ENCODE measurements around the gene NOC2L.

NOC2L gene

DNA sequence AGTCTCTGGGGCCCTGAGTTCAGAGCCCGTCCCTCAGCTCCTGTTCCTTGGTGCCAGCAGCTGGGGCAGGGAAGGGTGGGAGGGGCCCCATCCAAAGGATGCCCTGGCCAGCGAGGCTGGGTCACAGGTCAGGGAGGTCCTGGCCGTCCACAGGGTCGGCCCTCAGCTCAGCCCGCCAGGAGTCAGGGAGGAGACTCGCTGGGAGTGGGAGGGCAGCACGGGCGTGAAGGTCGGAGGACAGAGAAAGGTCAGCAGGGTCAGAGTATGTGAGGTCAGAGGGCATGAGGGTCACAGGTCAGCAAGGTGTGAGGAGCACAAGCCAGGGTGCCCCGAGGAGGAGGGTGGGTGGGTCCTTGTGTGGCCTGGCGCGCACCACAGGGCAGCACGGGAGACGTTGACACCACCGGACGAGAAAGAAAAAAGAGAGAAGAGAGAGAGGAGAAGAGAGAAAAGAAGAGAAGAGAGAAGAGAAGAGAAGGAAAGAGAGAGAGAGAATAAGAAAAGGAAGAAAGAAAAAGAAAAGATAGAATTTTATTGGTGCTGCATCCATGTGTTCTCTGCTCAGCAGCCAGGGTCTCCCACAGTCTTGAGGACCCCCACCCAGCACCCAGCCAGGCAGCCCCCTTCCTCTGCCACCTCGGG is 15.8 kb upstream of the NOC2L start:
- DNase-seq (ENCODE audit: low read depth, low spot score), result no peak

DNA sequence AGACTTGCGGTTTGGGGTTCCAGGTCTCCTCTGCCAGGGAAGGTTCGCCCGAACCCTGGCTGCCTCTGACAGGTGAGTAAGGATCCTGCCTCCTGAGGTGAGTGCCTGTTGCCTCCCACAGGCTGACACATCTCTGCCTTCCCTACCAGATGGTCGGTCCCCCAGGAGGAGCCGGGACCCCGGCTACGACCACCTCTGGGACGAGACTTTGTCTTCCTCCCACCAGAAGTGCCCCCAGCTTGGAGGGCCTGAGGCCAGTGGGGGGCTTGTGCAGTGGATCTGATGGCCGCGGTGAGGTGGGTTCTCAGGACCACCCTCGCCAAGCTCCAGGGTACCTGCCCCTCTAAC is 15.2 kb upstream of the NOC2L start:
- no peak for DNase-seq (ENCODE audit: low read depth, low spot score)

DNA sequence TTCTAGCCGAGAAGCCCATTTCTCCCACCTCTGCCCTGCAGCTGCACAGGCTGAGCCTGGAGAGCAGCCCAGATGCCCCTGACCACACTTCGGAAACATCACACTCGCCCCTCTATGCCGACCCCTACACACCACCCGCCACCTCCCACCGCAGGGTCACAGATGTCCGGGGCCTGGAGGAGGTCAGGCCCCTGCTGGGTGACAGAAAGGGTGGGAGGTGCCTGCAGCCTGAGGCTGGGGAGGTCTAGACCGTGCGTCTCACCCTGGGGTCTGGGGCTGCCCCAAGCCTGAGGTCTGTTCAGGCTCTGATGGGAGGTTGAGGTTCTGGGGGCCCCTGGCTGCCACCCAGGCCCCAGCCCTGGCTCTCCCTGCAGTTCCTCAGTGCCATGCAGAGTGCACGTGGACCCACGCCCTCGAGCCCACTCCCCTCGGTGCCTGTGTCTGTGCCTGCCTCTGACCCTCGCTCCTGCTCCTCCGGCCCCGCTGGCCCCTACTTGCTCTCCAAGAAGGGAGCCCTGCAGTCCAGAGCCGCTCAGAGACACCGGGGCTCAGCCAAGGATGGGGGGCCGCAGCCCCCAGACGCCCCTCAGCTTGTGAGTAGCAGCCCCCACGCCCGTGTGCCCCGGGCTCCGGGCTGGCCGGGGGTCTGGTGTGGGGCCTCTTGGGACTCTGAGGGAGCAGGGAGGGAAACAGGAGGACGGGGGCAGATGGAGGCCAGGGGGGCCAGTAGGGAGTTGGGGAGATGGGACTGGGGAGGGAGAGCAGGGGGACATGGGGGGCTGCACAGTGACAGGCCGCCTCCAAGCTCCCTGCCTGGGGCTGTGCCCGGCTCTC is 14.6 kb upstream of the NOC2L start:
- no peak for DNase-seq (ENCODE audit: low read depth, low spot score)

DNA sequence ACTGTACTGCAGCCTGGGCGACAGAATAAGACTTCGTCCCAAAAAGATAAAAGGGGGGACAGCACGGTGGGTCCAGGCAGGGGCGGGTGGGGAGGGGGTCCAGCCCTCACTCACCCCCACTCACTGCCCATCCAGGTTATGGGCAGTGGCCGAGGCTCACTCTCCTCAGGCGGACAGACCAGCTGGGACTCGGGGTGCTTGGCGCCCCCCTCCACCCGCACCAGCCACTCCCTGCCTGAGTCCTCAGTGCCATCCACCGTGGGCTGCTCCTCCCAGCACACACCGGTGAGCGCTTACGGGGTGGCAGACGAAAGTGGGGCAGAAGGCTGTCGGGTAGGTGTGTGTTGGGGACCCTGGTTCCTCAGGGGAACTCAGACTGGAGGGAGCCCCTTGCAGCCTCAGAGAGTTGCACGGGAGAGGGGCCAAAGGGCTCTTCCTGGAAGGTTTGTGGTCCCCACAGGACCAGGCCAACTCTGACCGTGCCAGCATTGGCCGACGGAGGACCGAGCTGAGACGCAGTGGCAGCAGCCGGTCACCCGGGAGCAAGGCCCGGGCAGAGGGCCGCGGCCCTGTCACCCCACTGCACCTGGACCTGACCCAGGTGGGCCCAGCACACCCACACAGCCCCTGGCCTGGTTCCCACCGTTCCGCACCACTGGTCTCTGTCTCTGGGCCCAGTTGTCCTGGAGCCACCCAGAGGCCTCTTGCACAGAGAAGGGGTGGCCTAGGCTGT is 13.8 kb upstream of the NOC2L start:
- DNase-seq (ENCODE audit: low read depth, low spot score), result no peak

DNA sequence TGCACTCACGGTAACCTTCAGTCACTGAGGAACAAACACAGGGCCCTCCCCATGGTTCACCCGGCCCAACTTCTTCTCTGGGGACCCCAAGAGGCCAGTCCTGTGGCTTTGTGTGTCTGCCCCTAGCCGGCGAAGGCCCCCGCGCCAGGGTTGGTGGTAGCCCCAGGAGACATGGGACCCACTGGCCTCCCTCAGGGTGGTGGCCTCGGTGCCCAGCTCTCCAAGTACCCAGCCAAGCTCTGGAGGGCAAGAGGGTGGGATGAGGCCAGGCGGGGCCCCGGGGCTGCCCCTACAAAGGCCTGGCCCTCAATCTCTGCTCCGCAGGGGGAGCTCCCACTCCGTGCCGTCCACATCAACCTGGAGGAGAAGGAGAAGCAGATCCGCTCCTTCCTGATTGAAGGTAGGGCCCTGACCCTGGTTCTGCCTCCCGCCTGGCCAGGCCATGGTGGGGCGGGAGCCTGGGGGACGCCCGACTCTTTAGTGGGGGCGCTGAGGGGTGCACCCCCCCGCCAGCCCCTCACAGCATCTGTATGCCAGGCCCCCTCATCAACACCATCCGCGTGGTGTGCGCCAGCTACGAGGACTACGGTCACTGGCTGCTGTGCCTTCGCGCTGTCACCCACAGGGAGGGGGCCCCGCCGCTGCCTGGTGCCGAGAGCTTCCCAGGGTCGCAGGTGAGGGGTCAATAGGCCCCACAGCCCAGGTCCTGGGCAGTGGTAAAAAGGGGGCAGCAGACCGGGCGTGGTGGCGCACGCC is 12.9 kb upstream of the NOC2L start:
- no peak for DNase-seq (ENCODE audit: low read depth, low spot score)

DNA sequence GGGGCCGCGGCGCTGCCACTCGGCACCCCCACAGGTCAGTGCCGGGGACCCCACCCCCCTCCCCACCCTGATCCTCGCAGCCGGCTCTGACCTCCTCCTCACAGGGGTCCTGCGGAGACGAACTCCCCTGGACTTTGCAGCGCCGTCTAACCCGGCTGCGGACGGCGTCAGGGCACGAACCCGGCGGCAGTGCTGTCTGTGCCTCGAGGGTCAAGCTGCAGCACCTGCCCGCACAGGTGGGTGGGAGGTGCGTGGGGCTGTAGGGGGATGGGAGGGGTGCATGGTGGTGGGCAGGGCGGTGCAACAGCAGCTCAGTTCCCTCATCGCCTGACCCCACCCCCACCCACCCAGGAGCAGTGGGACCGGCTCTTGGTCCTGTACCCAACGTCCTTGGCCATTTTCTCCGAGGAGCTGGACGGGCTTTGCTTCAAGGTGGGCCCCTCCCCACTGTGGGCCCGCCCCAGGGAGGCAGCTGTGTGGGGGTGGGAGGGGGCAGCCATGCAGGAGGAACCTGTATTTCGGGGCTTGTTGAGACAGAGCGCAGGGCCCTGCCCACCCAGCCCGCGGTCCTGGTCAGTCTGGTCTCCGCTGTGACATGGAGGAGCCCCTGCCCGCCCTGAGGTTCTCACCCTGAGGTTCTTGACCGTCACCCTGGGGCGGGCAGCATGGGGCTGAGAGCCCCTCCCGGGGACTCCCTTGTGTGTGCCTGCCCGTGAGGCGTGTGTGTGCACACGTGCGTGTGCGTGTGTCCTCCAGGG is 12.1 kb upstream of the NOC2L start:
- no peak for DNase-seq (ENCODE audit: low read depth, low spot score)

DNA sequence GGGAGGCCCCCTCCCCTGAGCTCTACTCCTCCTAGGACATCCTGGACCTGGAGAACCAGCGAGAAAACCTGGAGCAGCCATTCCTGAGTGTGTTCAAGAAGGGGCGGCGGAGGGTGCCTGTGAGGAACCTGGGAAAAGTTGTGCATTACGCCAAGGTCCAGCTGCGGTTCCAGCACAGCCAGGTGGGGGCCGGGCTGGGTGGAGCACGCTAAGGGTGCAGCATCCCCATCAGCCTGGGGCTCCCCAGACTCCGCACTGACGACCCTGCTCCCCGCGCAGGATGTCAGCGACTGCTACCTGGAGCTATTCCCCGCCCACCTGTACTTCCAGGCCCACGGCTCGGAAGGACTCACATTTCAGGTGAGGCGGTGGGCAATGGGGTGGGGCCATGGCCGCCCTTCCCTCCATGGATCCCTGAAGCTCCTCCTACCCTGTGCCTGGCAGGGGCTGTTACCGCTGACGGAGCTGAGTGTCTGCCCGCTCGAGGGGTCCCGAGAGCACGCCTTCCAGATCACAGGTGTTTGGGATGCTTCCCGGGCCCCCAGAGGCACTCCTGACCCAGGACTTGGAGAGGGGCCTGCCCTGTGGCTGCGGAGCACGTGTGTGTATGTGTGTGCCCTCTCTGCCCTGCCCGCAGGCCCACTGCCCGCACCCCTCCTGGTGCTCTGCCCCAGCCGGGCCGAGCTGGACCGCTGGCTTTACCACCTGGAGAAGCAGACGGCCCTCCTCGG is 11.4 kb upstream of the NOC2L start:
- no peak for DNase-seq (ENCODE audit: low read depth, low spot score)

DNA sequence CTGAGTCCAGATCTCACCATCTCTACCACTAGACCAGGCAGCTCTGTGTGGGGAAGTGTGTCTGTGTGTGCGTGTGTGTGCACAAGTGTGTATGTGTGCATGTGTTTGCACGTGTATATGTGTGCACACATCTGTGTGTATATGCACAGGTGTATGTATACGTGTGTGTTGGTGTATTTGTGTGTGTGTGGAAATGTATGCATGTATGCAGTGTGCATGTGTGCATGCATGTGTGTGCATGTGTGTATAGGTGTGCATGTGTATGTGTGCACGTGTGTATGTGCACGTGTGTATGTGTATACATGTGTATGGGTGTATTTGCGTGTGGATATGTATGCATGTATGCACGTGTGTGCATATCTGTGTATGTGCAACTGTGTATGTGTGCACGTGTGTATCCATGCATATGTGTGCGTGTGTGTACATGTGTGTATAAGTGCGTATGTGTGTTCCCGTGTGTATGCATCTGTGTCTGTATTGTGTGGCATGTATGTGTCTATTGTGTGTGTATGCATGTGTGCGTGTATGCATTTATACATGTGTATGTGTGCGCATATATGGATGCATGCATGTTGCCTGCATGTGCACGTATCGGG is 10.3 kb upstream of the NOC2L start:
- DNase-seq (ENCODE audit: low read depth, low spot score), result no peak

DNA sequence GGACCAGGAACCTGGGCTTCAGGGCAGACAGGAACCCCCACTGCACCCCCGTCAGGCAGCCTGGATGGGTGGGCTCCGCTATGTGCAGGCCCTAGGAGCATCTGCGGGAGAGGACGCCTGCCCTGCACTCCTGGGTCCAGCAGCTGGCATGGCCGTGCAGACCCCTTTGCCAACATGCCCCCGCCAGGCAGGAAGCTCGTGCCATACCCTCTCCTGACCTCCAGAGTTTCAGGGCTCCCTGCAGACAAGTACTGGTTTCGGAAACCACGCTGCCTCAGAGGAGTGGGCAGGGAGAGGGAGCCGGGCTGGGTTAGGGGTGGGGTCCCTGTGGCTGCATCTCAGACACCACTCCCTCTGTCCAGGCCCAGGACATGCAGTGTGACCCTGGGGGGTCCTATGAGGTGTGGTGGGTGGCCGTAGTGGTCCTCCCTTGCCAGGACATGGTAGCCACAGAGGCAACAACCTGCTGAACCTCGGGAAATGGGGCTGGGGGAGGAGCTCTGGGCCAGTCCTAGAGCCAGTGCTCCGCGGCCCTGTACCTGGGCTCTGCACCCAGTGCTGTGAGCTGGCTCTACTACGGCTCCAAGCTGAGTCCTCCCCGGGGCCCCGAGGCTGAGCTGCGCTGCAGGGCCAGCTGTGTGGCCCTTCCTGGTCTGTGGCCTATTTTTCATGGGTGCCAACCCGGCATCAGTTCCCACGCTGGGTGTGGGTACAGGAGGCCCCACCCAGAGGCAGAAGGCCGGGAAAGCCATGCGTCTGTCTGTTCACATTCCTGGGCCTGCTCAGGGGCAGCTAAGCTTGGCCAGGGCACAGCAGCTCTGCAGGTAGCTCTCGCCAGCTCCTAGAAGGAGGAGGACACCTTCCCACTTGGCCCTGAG is 8.6 kb upstream of the NOC2L start:
- DNase-seq (ENCODE audit: low read depth, low spot score), result no peak

DNA sequence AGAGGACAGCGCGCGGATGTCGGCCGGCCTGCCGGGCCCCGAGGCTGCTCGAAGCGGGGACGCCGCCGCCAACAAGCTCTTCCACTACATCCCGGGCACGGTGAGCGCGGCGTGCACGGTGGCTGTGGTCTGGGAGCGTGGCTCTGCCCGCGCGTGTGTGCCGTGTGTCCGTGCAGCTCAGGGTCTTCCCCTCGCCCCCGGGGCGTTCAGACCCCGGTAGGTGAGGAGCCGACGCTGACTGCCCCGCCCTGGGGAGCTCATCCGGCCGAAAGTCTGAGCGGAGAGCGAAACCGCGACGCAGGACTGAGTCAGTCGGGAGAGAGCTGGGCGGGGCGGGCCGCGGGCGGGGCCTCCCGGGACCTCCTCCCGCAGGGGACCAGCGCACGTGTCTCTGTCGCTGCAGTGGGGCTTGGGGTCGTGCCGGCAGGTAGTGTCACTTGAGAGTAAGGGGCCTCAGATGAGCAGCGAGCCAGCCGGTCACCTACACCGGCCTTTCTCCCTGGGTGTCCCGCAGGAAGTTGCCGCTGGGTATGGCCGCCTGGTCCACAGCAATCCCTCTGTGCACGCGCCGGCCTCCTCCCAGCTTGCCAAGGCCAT is 7.7 kb upstream of the NOC2L start:
- DNase-seq (ENCODE audit: low read depth, low spot score), result no peak

DNA sequence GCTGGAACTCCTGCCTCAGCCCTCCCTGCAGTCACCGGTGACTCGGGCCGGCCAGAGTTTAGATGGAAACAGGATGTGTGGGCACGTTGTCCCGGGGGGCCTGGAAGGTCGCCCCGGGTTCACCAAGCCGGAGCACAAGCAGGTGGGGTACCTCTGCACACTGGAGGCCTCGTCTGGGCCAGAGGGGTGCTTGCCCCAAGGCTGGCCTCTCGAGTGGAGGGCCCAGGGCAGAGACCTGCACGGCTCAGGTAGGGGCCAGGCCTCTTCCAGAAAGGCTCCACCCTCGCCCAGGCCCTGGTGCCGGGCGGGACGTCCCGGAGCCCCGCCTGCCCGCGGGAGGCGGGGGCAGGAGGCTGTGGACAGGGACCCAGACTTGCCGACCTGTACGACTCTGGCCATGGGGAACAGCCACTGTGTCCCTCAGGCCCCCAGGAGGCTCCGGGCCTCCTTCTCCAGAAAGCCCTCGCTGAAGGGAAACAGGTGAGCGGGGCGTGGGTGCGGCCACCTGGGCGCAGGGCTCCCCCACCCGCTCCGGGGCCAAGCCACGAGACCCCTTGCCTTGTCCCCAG is 7.2 kb upstream of the NOC2L start, which contains the start of gene PLEKHN1:
TSS of gene PLEKHN1 (plus strand) at position 348 of the 569 bp plus-strand sequence. CDS start at position 398, 50 bp downstream.
- no peak for DNase-seq (ENCODE audit: low read depth, low spot score)

DNA sequence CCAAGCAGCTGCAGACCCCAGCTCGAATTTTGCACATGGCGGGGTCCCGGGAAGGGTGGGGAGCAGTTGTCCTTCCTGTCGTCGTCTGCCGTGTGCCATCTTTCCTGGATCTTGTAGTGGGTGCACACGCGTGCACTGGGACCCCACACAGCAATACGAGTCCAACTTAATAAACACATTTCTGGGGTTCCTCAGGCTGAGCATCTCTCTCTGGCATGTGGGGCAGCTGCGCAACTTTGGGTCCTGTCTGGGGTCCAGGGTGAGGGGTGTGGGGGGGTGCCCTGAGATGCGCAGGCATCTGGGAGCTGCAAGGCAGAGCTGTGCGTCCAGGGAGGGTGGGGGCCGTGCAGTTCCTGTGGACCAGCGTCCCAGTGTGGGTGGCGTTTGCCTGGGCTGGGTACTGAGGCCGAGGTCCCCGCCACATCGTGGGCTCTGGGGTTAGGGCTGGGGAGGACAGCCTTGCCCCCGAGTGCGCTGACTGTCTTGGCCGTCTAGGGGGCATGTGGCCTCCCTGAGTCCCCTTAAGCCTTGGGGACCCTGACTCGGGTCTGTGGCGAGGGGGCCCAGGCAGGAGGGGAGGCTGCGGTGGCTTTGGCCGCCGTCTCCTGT is 6.6 kb upstream of the NOC2L start:
- no peak for DNase-seq (ENCODE audit: low read depth, low spot score)

DNA sequence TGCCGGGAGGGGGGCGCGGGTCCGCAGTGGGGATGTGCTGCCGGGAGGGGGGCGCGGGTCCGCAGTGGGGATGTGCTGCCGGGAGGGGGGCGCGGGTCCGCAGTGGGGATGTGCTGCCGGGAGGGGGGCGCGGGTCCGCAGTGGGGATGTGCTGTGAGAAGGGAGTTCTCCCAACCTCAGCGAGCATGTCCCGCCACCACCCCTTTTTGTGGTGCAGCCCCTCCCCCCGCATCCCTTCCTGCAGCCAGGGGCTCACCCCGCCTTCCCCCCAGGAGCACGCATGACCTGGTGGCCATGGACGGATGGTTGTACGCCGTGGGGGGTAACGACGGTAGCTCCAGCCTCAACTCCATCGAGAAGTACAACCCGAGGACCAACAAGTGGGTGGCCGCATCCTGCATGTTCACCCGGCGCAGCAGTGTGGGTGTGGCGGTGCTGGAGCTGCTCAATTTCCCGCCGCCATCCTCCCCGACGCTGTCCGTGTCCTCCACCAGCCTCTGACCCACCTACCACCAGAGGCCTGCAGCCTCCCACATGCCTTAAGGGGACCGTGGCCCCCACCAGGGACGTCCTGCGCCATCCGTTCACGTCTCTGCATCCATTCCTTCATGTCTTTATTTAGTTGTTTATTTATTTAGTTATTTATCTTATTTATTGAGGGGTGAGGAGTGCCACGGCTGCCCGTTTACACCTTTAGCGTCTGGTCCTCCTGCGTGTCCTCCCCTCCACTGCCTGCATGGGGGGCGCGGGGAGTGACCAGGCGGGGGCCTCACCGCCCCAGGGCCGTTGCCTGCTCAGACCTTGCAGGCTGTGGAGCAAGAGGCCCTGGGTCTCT is 5.9 kb upstream of the NOC2L start:
- no peak for DNase-seq (ENCODE audit: low read depth, low spot score)

DNA sequence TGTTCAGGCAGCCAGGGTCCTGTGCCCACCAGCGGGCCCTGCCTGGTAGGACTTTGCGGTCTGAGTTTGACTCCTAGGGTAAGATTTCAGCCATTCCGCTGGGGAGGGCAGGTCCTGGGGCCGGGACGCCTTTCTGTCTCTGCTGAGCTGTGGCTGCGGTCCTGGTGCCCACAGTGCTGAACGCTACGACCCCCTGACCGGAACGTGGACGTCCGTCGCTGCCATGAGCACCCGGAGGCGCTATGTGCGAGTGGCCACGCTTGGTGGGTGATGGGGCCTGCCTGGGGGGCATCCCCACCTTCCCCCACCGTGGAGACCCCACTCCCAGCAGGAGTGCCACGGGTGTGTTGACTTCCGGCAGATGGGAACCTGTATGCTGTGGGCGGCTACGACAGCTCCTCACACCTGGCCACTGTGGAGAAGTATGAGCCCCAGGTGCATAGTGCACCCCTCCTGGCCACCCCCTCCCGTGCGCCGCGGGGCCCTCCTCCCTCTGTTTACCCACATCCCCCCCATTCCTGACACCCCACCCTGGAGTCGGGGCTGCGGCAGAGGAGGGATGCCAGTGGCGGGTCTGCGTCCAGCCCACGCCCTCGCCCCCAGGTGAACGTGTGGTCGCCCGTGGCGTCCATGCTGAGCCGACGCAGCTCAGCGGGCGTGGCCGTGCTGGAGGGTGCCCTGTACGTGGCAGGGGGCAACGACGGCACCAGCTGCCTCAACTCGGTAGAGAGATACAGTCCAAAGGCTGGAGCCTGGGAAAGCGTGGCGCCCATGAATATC is 4.9 kb upstream of the NOC2L start:
- no peak for DNase-seq (ENCODE audit: low read depth, low spot score)

DNA sequence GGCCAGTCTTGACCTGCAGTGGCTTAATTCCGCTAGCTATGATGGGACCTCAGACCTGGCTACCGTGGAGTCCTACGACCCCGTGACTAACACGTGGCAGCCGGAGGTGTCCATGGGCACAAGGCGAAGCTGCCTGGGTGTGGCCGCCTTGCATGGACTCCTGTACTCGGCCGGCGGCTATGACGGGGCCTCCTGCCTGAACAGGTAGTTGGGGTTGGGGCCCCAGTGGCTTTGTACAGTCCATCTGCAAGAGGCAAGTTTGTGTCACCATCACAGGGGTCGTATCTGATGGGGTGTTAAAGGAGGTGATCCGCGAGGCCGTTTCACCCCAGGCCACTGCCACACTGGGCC is 4.2 kb upstream of the NOC2L start:
- no peak for DNase-seq (ENCODE audit: low read depth, low spot score)
